Left ventricle myocardium inferior (tissue), 1 donor: ENCODE measurements around the gene CEP78. TPM values are rescaled to one million over a fixed set of nuclear protein-coding genes. Genes with fewer than 3 reads are reported as not detected.

Experiments
- DNase-seq: peaks from one replicate; pipeline ENCODE4 v3.0.0-alpha.2; 2020
- H3K27ac ChIP-seq: fragments of 200-600 bp; replicated peaks from 2 replicates; pipeline ENCODE4 v1.8.0; 2021
- H3K27me3 ChIP-seq: fragments of 200-600 bp; 2 replicates; pipeline ENCODE4 v1.8.0; 2021; ENCODE audit warnings: low read depth
- H3K36me3 ChIP-seq: fragments of 200-600 bp; 2 replicates; pipeline ENCODE4 v1.8.0; 2021
- H3K4me1 ChIP-seq: fragments of 200-600 bp; 2 replicates; pipeline ENCODE4 v1.8.0; 2021
- H3K4me3 ChIP-seq: fragments of 200-600 bp; 2 replicates; pipeline ENCODE4 v1.8.0; 2021; ENCODE audit warnings: mild to moderate bottlenecking, moderate library complexity
- H3K9me3 ChIP-seq: fragments of 200-600 bp; replicated peaks from 2 replicates; pipeline ENCODE4 v1.8.0; 2021
- CTCF ChIP-seq: fragments of 200-600 bp; IDR thresholded peaks from 2 replicates; pipeline ENCODE4 v1.8.0; 2021; ENCODE audit warnings: antibody characterized with exemption, mild to moderate bottlenecking, borderline replicate concordance
- intact Hi-C: fragments of 100-400 bp; cut with micrococcal nuclease; formaldehyde crosslinking; loops from one replicate; pipeline ENCODE4 v1.11.0; 2022
- total RNA-seq: library from RNA; stranded (reverse); fragmentation: NEBNext Ultra II Directional; extraction: Animal tissue kit (Norgen Biotek cat#: 25700); gene quantifications from one replicate; pipeline ENCODE4 v1.2.1, GENCODE V29; 2021
- donor health status: DM: no; HTN: yes; CAD: no; lungs with severe emphysema.

Gene CEP78
- total RNA-seq, 1 donor from 2014 or later, result 3.4 TPM

- intact Hi-C loops, result no loop called here
- Histone ChIP-seq H3K36me3 (peaks cover 23% of the 10 kb centered on the region), H3K27me3 (no peaks in the 10 kb centered on the region), H3K4me1 (no peaks in the 10 kb centered on the region), H3K27ac (no peak overlapping the region), H3K4me3 (no peak overlapping the region), H3K9me3 (no peaks in the 10 kb centered on the region)
- no peak for DNase-seq
- TF ChIP-seq CTCF, result no peak
These were observed 7.3 kb downstream of the CEP78 start for GRCh38 chr9:78243130-78243529.

DNA sequence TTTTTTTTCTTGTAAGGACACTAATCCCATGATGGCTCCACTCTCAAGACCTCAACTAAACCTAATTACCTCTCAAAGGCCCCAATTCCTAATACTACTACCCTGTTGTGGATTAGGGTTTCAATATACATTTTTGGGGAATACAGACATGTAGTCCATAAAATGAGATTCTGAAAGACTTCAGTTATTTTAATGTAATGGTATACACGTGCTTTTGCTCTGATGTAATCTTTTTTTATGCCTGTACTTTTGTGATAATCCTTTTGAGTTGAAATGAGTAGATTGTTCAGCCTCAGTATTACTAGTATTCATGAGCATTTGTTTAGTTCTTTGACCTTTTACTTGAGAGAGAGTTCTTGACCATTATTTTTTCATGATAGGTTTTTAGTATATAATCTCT is 9.5 kb downstream of the CEP78 start:
- peaks cover 41% of the 10 kb centered on the region for H3K36me3 ChIP-seq
- no peak overlapping the region for H3K4me3 ChIP-seq
- DNase-seq, result no peak
- H3K9me3 ChIP-seq, result no peaks in the 10 kb centered on the region
- no peaks in the 10 kb centered on the region for H3K27me3 ChIP-seq
- no peak overlapping the region for H3K27ac ChIP-seq
- intact Hi-C loops, result no loop called here
- H3K4me1 ChIP-seq, result no peaks in the 10 kb centered on the region
- TF ChIP-seq CTCF, result no peak

DNA sequence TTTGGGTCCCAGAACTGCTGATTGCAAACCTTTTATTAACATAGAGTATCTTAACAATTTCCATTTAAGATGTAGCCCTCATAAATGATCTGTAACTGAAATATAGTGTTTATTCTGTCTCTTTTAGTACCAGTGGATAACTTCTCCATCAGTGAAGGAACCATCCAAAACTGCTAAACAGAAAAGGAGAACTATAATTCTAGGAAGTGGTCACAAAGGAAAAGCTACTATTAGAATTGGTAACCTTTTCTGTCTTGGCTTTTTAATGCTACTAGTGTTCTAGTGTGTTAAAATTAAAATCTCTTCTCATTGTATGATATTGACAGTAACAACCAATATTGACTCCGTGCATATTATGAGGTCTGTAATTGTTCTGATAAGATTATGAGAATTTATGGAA is 12.8 kb downstream of the CEP78 start:
- TF ChIP-seq CTCF, result no peak
- no peak overlapping the region for H3K4me3 ChIP-seq
- no peaks in the 10 kb centered on the region for H3K9me3 ChIP-seq
- intact Hi-C loops, result no loop called here
- no peaks in the 10 kb centered on the region for H3K4me1 ChIP-seq
- DNase-seq, result no peak
- H3K27ac ChIP-seq, result no peak overlapping the region
- peaks cover 36% of the 10 kb centered on the region for H3K36me3 ChIP-seq
- H3K27me3 ChIP-seq, result no peaks in the 10 kb centered on the region

- Histone ChIP-seq H3K36me3 (peaks cover 28% of the 10 kb centered on the region), H3K4me1 (no peaks in the 10 kb centered on the region), H3K9me3 (no peaks in the 10 kb centered on the region), H3K27ac (no peak overlapping the region), H3K4me3 (no peak overlapping the region), H3K27me3 (no peaks in the 10 kb centered on the region)
- intact Hi-C loops, result no loop called here
- DNase-seq, result no peak
- TF ChIP-seq CTCF, result no peak
These were observed 13.7 kb downstream of the CEP78 start for GRCh38 chr9:78249542-78249941.

GRCh38 chr9:78252616-78253015 is 16.7 kb downstream of the CEP78 start:
- H3K4me3 ChIP-seq, result no peak overlapping the region
- H3K4me1 ChIP-seq, result no peaks in the 10 kb centered on the region
- no peak for DNase-seq
- no peak overlapping the region for H3K27ac ChIP-seq
- intact Hi-C loops, result no loop called here
- no peaks in the 10 kb centered on the region for H3K9me3 ChIP-seq
- no peak for TF ChIP-seq CTCF
- no peaks in the 10 kb centered on the region for H3K27me3 ChIP-seq
- H3K36me3 ChIP-seq, result peaks cover 33% of the 10 kb centered on the region

GRCh38 chr9:78253285-78253684 is 17.4 kb downstream of the CEP78 start:
- Histone ChIP-seq H3K36me3 (peaks cover 29% of the 10 kb centered on the region), H3K4me3 (no peak overlapping the region), H3K9me3 (no peaks in the 10 kb centered on the region), H3K27ac (no peak overlapping the region), H3K4me1 (no peaks in the 10 kb centered on the region), H3K27me3 (no peaks in the 10 kb centered on the region)
- intact Hi-C loops, result no loop called here
- TF ChIP-seq CTCF, result no peak
- DNase-seq, result no peak
